ENCODE measurements around the gene MRPL45. TPM values are rescaled to one million over a fixed set of nuclear protein-coding genes. Genes with fewer than 3 reads are reported as not detected.

Gene MRPL45
- total and polyA plus RNA-seq, 2 of the 13 experiments (the other 11 are each of a cell fraction or from before 2014, with no cell fraction given), result 89.5 to 157 TPM

DNA sequence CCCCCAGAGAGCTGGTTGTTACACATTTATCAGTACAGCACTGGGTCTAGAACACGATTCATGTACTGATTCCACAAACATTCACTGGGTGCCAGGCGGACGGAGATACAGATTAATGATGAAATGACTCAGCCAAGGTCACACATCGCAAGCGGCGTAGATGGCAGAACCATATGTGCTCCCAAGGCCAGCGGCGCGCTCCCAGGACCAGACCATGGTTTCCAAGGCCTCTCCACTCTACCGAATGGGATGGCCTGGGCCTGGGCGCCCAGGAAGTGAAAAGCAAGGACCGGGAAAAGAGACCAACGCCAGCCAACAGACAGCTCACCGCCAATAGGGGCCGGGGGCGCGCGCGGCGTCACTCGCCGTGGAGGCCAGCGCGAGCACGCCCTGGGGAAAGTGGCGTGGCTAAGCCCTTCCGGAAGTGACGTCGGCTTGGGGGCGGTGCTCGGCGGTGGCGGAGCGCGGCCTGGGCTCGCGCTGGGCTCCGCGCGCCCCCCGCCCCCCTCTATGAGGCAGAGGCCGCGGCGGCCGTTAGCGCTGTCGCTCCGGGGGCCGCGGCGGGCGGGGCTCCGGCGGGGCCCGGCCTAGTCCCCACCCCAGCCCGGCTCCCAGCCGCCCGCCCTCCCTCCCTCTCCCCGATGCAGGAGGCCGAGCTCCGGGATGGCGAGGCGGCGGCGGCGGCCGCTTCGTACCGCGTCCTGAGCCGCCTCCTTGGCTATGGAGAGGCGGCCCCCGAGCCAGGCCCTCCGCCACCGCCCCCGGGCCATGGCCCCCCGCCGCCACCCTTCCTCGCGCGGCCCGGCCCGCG lies 54.6 kb downstream of the MRPL45 start, which contains the start of gene SOCS7 (continued):
- TF ChIP-seq, protein P1, sequence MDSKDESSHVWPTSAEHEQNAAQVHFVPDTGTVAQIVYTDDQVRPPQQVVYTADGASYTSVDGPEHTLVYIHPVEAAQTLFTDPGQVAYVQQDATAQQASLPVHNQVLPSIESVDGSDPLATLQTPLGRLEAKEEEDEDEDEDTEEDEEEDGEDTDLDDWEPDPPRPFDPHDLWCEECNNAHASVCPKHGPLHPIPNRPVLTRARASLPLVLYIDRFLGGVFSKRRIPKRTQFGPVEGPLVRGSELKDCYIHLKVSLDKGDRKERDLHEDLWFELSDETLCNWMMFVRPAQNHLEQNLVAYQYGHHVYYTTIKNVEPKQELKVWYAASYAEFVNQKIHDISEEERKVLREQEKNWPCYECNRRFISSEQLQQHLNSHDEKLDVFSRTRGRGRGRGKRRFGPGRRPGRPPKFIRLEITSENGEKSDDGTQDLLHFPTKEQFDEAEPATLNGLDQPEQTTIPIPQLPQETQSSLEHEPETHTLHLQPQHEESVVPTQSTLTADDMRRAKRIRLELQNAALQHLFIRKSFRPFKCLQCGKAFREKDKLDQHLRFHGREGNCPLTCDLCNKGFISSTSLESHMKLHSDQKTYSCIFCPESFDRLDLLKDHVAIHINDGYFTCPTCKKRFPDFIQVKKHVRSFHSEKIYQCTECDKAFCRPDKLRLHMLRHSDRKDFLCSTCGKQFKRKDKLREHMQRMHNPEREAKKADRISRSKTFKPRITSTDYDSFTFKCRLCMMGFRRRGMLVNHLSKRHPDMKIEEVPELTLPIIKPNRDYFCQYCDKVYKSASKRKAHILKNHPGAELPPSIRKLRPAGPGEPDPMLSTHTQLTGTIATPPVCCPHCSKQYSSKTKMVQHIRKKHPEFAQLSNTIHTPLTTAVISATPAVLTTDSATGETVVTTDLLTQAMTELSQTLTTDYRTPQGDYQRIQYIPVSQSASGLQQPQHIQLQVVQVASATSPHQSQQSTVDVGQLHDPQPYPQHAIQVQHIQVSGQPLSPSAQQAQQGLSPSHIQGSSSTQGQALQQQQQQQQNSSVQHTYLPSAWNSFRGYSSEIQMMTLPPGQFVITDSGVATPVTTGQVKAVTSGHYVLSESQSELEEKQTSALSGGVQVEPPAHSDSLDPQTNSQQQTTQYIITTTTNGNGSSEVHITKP (CRISPR knock-in tag; IDR thresholded peaks at IDR 0.05; ENCODE audit: low read depth), result peak; percentile 95
- TF ChIP-seq, protein P2, sequence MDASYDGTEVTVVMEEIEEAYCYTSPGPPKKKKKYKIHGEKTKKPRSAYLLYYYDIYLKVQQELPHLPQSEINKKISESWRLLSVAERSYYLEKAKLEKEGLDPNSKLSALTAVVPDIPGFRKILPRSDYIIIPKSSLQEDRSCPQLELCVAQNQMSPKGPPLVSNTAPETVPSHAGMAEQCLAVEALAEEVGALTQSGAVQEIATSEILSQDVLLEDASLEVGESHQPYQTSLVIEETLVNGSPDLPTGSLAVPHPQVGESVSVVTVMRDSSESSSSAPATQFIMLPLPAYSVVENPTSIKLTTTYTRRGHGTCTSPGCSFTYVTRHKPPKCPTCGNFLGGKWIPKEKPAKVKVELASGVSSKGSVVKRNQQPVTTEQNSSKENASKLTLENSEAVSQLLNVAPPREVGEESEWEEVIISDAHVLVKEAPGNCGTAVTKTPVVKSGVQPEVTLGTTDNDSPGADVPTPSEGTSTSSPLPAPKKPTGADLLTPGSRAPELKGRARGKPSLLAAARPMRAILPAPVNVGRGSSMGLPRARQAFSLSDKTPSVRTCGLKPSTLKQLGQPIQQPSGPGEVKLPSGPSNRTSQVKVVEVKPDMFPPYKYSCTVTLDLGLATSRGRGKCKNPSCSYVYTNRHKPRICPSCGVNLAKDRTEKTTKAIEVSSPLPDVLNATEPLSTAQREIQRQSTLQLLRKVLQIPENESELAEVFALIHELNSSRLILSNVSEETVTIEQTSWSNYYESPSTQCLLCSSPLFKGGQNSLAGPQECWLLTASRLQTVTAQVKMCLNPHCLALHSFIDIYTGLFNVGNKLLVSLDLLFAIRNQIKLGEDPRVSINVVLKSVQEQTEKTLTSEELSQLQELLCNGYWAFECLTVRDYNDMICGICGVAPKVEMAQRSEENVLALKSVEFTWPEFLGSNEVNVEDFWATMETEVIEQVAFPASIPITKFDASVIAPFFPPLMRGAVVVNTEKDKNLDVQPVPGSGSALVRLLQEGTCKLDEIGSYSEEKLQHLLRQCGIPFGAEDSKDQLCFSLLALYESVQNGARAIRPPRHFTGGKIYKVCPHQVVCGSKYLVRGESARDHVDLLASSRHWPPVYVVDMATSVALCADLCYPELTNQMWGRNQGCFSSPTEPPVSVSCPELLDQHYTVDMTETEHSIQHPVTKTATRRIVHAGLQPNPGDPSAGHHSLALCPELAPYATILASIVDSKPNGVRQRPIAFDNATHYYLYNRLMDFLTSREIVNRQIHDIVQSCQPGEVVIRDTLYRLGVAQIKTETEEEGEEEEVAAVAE (CRISPR knock-in tag; IDR thresholded peaks at IDR 0.05; ENCODE audit: borderline replicate concordance), result peak; percentile 93
- TF ChIP-seq ZNF773 (CRISPR knock-in tag; IDR thresholded peaks at IDR 0.05; ENCODE audit: borderline replicate concordance), result no peak
- TF ChIP-seq, protein P3, sequence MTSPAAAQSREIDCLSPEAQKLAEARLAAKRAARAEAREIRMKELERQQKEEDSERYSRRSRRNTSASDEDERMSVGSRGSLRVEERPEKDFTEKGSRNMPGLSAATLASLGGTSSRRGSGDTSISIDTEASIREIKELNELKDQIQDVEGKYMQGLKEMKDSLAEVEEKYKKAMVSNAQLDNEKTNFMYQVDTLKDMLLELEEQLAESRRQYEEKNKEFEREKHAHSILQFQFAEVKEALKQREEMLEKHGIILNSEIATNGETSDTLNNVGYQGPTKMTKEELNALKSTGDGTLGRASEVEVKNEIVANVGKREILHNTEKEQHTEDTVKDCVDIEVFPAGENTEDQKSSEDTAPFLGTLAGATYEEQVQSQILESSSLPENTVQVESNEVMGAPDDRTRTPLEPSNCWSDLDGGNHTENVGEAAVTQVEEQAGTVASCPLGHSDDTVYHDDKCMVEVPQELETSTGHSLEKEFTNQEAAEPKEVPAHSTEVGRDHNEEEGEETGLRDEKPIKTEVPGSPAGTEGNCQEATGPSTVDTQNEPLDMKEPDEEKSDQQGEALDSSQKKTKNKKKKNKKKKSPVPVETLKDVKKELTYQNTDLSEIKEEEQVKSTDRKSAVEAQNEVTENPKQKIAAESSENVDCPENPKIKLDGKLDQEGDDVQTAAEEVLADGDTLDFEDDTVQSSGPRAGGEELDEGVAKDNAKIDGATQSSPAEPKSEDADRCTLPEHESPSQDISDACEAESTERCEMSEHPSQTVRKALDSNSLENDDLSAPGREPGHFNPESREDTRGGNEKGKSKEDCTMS (CRISPR knock-in tag; conservative IDR thresholded peaks at IDR 0.05), result no peak
- peak; percentile 86; the same call in 1 of the 2 replicates for TF ChIP-seq ZNF136 (CRISPR knock-in tag; IDR thresholded peaks at IDR 0.05; ENCODE audit: low read depth)
- TF ChIP-seq, protein P4, sequence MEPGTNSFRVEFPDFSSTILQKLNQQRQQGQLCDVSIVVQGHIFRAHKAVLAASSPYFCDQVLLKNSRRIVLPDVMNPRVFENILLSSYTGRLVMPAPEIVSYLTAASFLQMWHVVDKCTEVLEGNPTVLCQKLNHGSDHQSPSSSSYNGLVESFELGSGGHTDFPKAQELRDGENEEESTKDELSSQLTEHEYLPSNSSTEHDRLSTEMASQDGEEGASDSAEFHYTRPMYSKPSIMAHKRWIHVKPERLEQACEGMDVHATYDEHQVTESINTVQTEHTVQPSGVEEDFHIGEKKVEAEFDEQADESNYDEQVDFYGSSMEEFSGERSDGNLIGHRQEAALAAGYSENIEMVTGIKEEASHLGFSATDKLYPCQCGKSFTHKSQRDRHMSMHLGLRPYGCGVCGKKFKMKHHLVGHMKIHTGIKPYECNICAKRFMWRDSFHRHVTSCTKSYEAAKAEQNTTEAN (CRISPR knock-in tag; conservative IDR thresholded peaks at IDR 0.05), result no peak; the same call in 1 of the 2 replicates
- no peak for TF ChIP-seq NCOR1 (IDR thresholded peaks at IDR 0.05; ENCODE audit: borderline replicate concordance, low read length)
- TF ChIP-seq ZNF383 (CRISPR knock-in tag; IDR thresholded peaks at IDR 0.05; ENCODE audit: borderline replicate concordance), result no peak
- no peak for TF ChIP-seq NR3C1 (CRISPR knock-in tag; IDR thresholded peaks at IDR 0.05)
- TF ChIP-seq RFX1 (IDR thresholded peaks at IDR 0.05), result no peak
- TF ChIP-seq SPEN (CRISPR knock-in tag; IDR thresholded peaks at IDR 0.05; ENCODE audit: low read depth), result peak; percentile 97
